Stimulated activated CD8-positive, alpha-beta memory T cell treated with anti-CD3 and anti-CD28 coated beads, Interleukin-12 subunit alpha, Interleukin-12 subunit beta, amount 100 ng/mL, for 1 hour (primary cell): ENCODE measurements around the gene ACTR1B.
"Not testable (repeated sequence)": the region's sequence is repeated elsewhere in the genome, so short reads cannot be mapped to it uniquely, and the experiment has no call there.

ENCODE experiments used
- DNase-seq: peaks from one replicate; pipeline ENCODE4 v3.0.0-alpha.2; 2020; ENCODE audit warnings: low read depth

ACTR1B gene

DNA sequence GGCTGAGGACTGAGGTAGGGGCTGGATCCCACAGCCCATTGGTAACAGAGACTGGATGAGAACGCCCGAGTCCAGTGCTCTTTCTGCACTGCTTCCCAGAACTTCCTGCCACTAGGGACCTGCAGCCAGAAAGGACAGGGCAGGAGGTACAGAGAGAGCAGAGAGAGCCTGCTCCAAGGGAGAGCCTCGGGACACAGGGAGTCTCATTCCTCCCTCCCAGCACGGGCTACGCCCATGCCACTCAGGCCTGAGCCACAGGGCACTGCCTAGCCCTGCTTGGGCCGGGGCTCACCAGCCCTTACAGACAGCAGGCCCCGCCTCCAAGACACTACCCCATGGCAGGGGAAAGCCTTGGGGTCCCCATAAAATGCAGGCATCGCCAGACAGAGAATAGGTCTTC is 48.1 kb downstream of the ACTR1B start:
- not testable (repeated sequence) for DNase-seq

DNA sequence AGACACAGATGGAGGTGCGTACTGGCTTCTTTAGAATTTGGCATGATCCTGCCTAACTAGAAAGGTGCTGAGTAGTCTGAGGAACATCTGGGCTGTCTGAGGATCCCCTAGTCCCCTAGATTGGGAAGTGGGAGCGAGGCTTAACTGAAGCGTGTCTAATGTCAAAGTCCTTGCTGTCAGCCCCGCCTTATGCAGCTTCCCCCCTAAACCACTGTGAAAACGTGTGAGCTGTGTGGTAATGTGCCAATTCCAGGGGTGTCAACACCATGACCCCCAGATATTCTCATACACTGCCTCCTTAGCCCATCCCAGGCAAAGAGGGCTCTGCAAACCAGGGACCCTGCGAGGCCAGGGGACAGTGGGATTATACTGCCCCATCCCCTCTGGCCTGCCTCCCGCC is 51.9 kb downstream of the ACTR1B start:
- not testable (repeated sequence) for DNase-seq

DNA sequence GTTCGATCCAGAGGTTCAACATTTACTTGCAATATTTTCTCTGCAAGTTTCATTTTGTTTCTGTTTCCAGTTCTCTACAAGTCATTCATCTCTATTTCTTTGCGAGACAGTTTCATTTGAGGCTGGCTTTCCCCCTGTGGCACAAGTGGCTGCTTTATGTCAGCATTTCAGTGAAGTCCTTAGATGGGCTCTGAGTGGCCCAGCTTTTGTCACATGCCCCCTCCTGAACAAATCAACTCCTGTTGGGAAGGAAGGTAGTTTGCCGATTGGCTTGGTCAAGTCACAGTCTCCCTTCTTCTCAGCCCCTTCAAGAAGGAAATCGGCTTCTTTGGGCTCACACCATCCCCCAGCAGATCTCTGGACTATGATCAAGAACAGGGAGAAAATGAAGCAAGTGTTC is 55.1 kb downstream of the ACTR1B start:
- DNase-seq, result not testable (repeated sequence)
